Heart left ventricle (tissue), 13 donors: ENCODE measurements around the gene TRMT10C.

Experiments used
- POLR2A ChIP-seq, 2 donors: fragments of 450-650 bp; IDR thresholded peaks; one replicate each; pipeline ENCODE4 v1.6.1; 2017; ENCODE audit warnings: antibody characterized with exemption in 2 of 2, mild to moderate bottlenecking in 2 of 2, moderate library complexity in 2 of 2
- TF ChIP-seq, protein P1 (sequence below), 12 donors: fragments of 200-600 bp; sonication (generic) in 4 of 12; IDR thresholded peaks; one replicate each; pipeline versions ENCODE4 v1.5.0 to v1.8.0; 2018 to 2022; ENCODE audit warnings: antibody characterized with exemption in 12 of 12, mild to moderate bottlenecking in 5 of 12
- donor health status: ischemic (EF 13 %, LVEDD 7.1; RV severe dilation, severe dysfunction).
- donor health status: DM: no; HTN: yes; CAD: no.
- donor health status: DM: no; HTN: no; CAD: no.
- donor health status: ischemic (EF 25% LVEDD 6.9; RV normal size, moderate dysfunction).
- donor health status: ischemic (EF 25% LVEDD 5.7; RV mildly dilated, moderate dysfunction).
- donor health status: ischemic (EF 35%, LVEDD 5.7; RV mildly dilated, moderate dysfunction).
- donor health status: nonischemic (EF 11% LVEDD 7.7; RV severe dilation, severe dysfunction).
- donor health status: DM: yes; HTN: yes; CAD: no.
- donor health status: PGD.
- donor health status: ischemic (EF 29% LVEDD 5.4; RV normal size, mild dysfunction).
- donor health status: nonischemic (EF 23%, LVEDD 6.1; RV moderate dilation, normal function).

DNA sequence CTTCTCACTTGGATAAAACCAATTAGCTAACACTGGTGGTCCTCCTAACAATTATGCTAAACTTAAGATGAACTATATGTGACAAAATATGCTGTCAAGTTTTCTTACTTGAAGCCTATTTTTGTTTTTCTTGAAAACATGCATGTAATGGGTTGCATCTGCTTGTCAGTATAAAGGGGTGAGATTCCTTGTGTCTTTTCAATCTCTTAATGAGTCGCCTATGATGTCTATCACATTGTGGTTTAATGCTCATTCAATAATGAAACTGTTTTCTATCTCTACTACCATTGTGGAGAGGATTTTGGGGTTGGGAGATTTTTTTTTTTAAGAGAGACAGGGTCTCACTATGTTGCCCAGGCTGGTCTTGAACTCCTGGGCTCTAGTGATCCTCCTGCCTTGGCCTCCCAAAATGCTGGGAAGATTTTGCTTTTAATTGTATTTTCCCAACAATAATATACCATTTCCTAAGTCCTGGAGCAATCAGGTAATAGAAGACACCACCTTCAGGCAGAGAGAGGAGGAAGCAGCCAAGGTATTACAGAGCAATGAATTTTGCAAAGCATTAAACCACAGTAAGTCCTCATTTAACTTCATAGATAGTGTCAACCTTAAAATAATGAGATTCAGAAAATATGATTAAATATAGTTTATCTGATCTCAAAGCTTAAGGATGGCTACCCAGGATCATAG lies 17.4 kb upstream of the TRMT10C start:
- TF ChIP-seq, protein P1, sequence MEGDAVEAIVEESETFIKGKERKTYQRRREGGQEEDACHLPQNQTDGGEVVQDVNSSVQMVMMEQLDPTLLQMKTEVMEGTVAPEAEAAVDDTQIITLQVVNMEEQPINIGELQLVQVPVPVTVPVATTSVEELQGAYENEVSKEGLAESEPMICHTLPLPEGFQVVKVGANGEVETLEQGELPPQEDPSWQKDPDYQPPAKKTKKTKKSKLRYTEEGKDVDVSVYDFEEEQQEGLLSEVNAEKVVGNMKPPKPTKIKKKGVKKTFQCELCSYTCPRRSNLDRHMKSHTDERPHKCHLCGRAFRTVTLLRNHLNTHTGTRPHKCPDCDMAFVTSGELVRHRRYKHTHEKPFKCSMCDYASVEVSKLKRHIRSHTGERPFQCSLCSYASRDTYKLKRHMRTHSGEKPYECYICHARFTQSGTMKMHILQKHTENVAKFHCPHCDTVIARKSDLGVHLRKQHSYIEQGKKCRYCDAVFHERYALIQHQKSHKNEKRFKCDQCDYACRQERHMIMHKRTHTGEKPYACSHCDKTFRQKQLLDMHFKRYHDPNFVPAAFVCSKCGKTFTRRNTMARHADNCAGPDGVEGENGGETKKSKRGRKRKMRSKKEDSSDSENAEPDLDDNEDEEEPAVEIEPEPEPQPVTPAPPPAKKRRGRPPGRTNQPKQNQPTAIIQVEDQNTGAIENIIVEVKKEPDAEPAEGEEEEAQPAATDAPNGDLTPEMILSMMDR (IDR thresholded peaks at IDR 0.05), result no peak
- no peak for TF ChIP-seq POLR2A (IDR thresholded peaks at IDR 0.05)
